GM18520 (cell line): ENCODE results near the gene RAD54L.
"Not testable (repeated sequence)": the region's sequence is repeated elsewhere in the genome, so short reads cannot be mapped to it uniquely, and the experiment has no call there.

Experiments used
- ATAC-seq: cut with Tn5 transposase; IDR thresholded peaks from one replicate; pipeline ENCODE4 v1.9.1; 2021; ENCODE audit not compliant: unreplicated experiment

RAD54L gene

GRCh38 chr1:46319301-46319700 lies 71.7 kb downstream of the RAD54L start:
- not testable (repeated sequence) for ATAC-seq

DNA sequence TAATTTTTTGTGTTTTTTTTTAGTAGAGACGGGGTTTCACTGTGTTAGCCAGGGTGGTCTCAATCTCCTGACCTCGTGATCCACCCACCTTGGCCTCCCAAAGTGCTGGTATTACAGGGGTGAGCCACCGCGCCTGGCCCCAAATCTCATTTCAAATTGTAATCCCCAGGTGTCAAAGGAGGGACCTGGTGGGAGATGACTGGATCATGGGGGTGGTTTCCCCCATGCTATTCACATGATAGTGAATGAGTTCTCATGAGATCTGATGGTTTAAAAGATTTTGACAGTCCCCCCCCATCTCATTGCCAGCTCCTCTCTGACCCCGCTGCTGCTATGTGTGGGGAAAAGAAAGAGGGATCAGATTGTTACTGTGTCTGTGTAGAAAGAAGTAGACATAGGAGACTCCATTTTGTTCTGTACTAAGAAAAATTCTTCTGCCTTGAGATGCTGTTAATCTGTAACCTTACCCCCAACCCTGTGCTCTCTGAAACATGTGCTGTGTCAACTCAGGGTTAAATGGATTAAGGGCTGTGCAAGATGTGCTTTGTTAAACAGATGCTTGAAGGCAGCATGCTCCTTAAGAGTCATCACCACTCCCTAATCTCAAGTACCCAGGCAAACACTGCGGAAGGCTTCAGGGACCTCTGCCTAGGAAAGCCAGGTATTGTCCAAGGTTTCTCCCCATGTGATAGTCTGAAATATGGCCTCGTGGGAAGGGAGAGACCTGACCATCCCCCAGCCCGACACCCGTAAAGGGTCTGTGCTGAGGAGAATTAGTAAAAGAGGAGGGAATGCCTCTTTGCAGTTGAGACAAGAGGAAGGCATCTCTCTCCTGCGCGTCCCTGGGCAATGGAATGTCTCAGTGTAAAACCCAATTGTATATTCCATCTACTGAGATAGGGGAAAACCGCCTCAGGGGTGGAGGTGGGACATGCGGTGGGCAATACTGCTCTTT lies 72.7 kb downstream of the RAD54L start:
- ATAC-seq, result not testable (repeated sequence)

GRCh38 chr1:46322191-46322590 lies 74.6 kb downstream of the RAD54L start:
- not testable (repeated sequence) for ATAC-seq

- not testable (repeated sequence) for ATAC-seq
Measured at GRCh38 chr1:46325285-46326076, 77.9 kb downstream of the RAD54L start.
